ENCODE results near the gene BTBD9.

BTBD9 gene

GRCh38 chr6:38639498-38640215, at the start of gene BTBD9:
BTBD9 (minus strand) TSS chr6:38639929.
- DNase-seq = peak; percentile 71

- no peak for DNase-seq
Observed at GRCh38 chr6:38688579-38689087, 48.9 kb upstream of the BTBD9 start.

GRCh38 chr6:38687549-38687948, 47.8 kb upstream of the BTBD9 start:
- DNase-seq = no peak

- no peak for DNase-seq
Observed at GRCh38 chr6:38687043-38687353, 47.3 kb upstream of the BTBD9 start.

GRCh38 chr6:38686270-38687042, 46.7 kb upstream of the BTBD9 start:
- DNase-seq = no peak

GRCh38 chr6:38684904-38685303, 45.2 kb upstream of the BTBD9 start:
- no peak for DNase-seq

- DNase-seq = no peak
Observed at GRCh38 chr6:38684237-38684636, 44.5 kb upstream of the BTBD9 start.

GRCh38 chr6:38681850-38682249, 42.1 kb upstream of the BTBD9 start:
- no peak for DNase-seq

- DNase-seq = no peak
Observed at GRCh38 chr6:38679668-38680067, 39.9 kb upstream of the BTBD9 start.

GRCh38 chr6:38678178-38678760, 38.5 kb upstream of the BTBD9 start:
- no peak for DNase-seq

GRCh38 chr6:38676974-38677544, 37.3 kb upstream of the BTBD9 start:
- DNase-seq = no peak

- DNase-seq = no peak
Observed at GRCh38 chr6:38676236-38676973, 36.7 kb upstream of the BTBD9 start.

GRCh38 chr6:38673397-38674165, 33.9 kb upstream of the BTBD9 start:
- DNase-seq = peak; percentile 13

- no peak for DNase-seq
Observed at GRCh38 chr6:38671885-38672467, 32.2 kb upstream of the BTBD9 start.

- DNase-seq = no peak
Observed at GRCh38 chr6:38658418-38659167, 18.9 kb upstream of the BTBD9 start.

GRCh38 chr6:38656896-38657295, 17.2 kb upstream of the BTBD9 start:
- DNase-seq = no peak

- no peak for DNase-seq
Observed at GRCh38 chr6:38654263-38654662, 14.5 kb upstream of the BTBD9 start.

- no peak for DNase-seq
Observed at GRCh38 chr6:38651121-38651784, 11.5 kb upstream of the BTBD9 start.

GRCh38 chr6:38650207-38650752, 10.6 kb upstream of the BTBD9 start:
- no peak for DNase-seq

GRCh38 chr6:38649744-38650143, 10.0 kb upstream of the BTBD9 start:
- DNase-seq = no peak

Data from GDM1 (cell line).